Measurements from ENCODE around the gene P2RX3. TPM values are rescaled to one million over a fixed set of nuclear protein-coding genes. Genes with fewer than 3 reads are reported as not detected.

Gene P2RX3
- total RNA-seq, 1 donor from 2014 or later: not detected

- Histone ChIP-seq H3K4me2 (ENCODE audit: low read length) (no peak overlapping the region), H3K27me3 (ENCODE audit: insufficient read depth, low read length) (peaks cover 10% of the 10 kb centered on the region), H2AFZ (ENCODE audit: low read depth, low read length) (no peak overlapping the region), H3K36me3 (ENCODE audit: insufficient read depth, low read length) (no peaks in the 10 kb centered on the region), H3K79me2 (ENCODE audit: insufficient read depth, low read length) (no peaks in the 10 kb centered on the region), H3K27ac (ENCODE audit: low read depth, low read length) (no peak overlapping the region), H3K4me3 (ENCODE audit: insufficient read depth, low read depth, low read length) (no peak overlapping the region), H3K4me1 (ENCODE audit: insufficient read depth, low read length) (no peaks in the 10 kb centered on the region), H4K20me1 (ENCODE audit: insufficient read depth, low read length) (no peaks in the 10 kb centered on the region), H3K9me3 (ENCODE audit: insufficient read depth, low read depth, low read length) (no peaks in the 10 kb centered on the region), H3K9ac (ENCODE audit: low read length) (no peak overlapping the region)
- FAIRE-seq: no peak
- Mint-ChIP-seq H3K27ac (ENCODE audit: unreplicated experiment) (no peak overlapping the region), H3K36me3 (ENCODE audit: low read depth, unreplicated experiment) (no peaks in the 10 kb centered on the region), H3K4me1 (ENCODE audit: low read depth, unreplicated experiment) (no peaks in the 10 kb centered on the region), H3K9me3 (ENCODE audit: unreplicated experiment) (peaks cover 1% of the 10 kb centered on the region), H3K4me3 (ENCODE audit: unreplicated experiment) (no peak overlapping the region), H3K27me3 (ENCODE audit: low read depth, unreplicated experiment) (peaks cover 65% of the 10 kb centered on the region)
- no peak for TF ChIP-seq EZH2 (IDR thresholded peaks at IDR 0.05; ENCODE audit: insufficient read depth, low read length)
- TF ChIP-seq, protein P1, sequence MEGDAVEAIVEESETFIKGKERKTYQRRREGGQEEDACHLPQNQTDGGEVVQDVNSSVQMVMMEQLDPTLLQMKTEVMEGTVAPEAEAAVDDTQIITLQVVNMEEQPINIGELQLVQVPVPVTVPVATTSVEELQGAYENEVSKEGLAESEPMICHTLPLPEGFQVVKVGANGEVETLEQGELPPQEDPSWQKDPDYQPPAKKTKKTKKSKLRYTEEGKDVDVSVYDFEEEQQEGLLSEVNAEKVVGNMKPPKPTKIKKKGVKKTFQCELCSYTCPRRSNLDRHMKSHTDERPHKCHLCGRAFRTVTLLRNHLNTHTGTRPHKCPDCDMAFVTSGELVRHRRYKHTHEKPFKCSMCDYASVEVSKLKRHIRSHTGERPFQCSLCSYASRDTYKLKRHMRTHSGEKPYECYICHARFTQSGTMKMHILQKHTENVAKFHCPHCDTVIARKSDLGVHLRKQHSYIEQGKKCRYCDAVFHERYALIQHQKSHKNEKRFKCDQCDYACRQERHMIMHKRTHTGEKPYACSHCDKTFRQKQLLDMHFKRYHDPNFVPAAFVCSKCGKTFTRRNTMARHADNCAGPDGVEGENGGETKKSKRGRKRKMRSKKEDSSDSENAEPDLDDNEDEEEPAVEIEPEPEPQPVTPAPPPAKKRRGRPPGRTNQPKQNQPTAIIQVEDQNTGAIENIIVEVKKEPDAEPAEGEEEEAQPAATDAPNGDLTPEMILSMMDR (IDR thresholded peaks at IDR 0.05; ENCODE audit: insufficient read depth, low read depth, low read length): no peak
- DNase-seq (ENCODE audit: low read depth): no peak
Observed at GRCh38 chr11:57386178-57386940, 48.2 kb downstream of the P2RX3 start.

DNA sequence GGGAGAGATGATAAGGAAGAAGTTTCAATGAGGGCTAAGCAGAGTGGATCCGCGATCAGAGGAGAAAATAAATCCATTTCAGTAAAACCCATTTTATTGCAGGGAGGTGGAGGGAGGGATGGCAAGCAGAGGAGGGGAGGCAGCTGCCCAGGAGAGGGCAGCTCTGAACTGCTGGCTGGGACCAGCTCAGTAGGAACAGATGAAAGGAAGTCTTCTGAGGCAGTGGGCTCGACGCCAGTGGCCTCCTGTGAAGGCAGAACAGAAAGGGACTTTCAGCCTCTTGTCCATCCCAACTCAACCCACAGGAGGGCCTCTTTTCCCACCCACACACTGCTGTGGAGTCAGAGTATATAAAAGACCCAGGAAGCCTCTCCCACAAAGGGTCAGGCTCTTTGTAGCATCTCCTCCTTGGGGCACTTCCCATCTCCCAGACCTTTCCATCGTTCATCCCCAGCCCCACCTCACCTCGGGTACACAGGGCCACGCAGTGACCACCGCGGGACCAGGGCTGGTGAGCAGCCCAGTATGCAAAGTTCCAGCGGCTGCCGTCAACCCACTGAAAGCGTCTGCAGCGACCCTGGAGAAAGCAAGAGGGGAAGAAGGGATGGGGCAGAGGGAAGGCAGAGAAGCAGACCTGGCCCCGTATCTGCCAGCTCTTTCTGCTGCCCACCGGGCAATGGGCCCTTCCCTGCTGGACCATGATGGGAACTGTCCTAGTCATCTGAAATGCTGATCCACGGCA is 49.3 kb downstream of the P2RX3 start:
- H3K79me2 ChIP-seq (ENCODE audit: insufficient read depth, low read length): no peaks in the 10 kb centered on the region
- H3K36me3 ChIP-seq (ENCODE audit: insufficient read depth, low read length): no peaks in the 10 kb centered on the region
- Mint-ChIP-seq H3K4me1 (ENCODE audit: low read depth, unreplicated experiment) (no peaks in the 10 kb centered on the region), H3K27me3 (ENCODE audit: low read depth, unreplicated experiment) (peaks cover 64% of the 10 kb centered on the region), H3K27ac (ENCODE audit: unreplicated experiment) (no peak overlapping the region), H3K4me3 (ENCODE audit: unreplicated experiment) (no peak overlapping the region), H3K36me3 (ENCODE audit: low read depth, unreplicated experiment) (no peaks in the 10 kb centered on the region), H3K9me3 (ENCODE audit: unreplicated experiment) (peaks cover 1% of the 10 kb centered on the region)
- no peak for FAIRE-seq
- no peak overlapping the region for H3K4me3 ChIP-seq (ENCODE audit: insufficient read depth, low read depth, low read length)
- no peaks in the 10 kb centered on the region for H3K4me1 ChIP-seq (ENCODE audit: insufficient read depth, low read length)
- H3K27me3 ChIP-seq (ENCODE audit: insufficient read depth, low read length): peaks cover 10% of the 10 kb centered on the region
- H3K9me3 ChIP-seq (ENCODE audit: insufficient read depth, low read depth, low read length): no peaks in the 10 kb centered on the region
- H3K27ac ChIP-seq (ENCODE audit: low read depth, low read length): no peak overlapping the region
- no peak overlapping the region for H3K9ac ChIP-seq (ENCODE audit: low read length)
- no peak for DNase-seq (ENCODE audit: low read depth)
- TF ChIP-seq, protein P1 (IDR thresholded peaks at IDR 0.05; ENCODE audit: insufficient read depth, low read depth, low read length): no peak
- no peak for TF ChIP-seq EZH2 (IDR thresholded peaks at IDR 0.05; ENCODE audit: insufficient read depth, low read length)
- no peak overlapping the region for H3K4me2 ChIP-seq (ENCODE audit: low read length)
- no peak overlapping the region for H2AFZ ChIP-seq (ENCODE audit: low read depth, low read length)
- no peaks in the 10 kb centered on the region for H4K20me1 ChIP-seq (ENCODE audit: insufficient read depth, low read length)

All from astrocyte (in vitro differentiated cells and primary cell).